PFSK-1 (cell line): ENCODE data around the gene SMYD1.

ENCODE experiments used
- FOXP2 ChIP-seq: optimal IDR thresholded peaks from 2 replicates; pipeline ENCODE3; 2011; ENCODE audit warnings: borderline replicate concordance, control low read depth, inconsistent platforms; ENCODE audit not compliant: insufficient read depth; ENCODE audit errors: extremely low read length, extremely low read depth
- POLR2AphosphoS5 ChIP-seq: IDR thresholded peaks from 2 replicates; pipeline ENCODE4 v1.6.1; 2012; ENCODE audit warnings: low read depth, mild to moderate bottlenecking, control low read depth, low read length, moderate library complexity
- REST ChIP-seq, 2 experiments: IDR thresholded peaks; 2 replicates each; pipeline versions ENCODE4 v1.6.1 to v1.8.0; 2011 to 2012; ENCODE audit warnings: low read depth in 2 of 2, low read length in 2 of 2, control low read depth in 1 of 2, inconsistent platforms in 1 of 2, mild to moderate bottlenecking in 1 of 2, moderate library complexity in 1 of 2; ENCODE audit not compliant: insufficient read depth in 1 of 2
- SIN3A ChIP-seq: IDR thresholded peaks from 2 replicates; pipeline ENCODE4 v1.6.1; 2012; ENCODE audit warnings: mild to moderate bottlenecking, low read length, moderate library complexity, borderline replicate concordance; ENCODE audit not compliant: insufficient read depth
- TAF1 ChIP-seq: IDR thresholded peaks from 2 replicates; pipeline ENCODE4 v1.6.1; 2012; ENCODE audit warnings: low read length, control low read depth, borderline replicate concordance; ENCODE audit not compliant: insufficient read depth

SMYD1 gene

GRCh38 chr2:88092773-88093172 is 25.1 kb downstream of the SMYD1 start:
- TF ChIP-seq TAF1: no peak

GRCh38 chr2:88095022-88095421 is 27.4 kb downstream of the SMYD1 start:
- TF ChIP-seq SIN3A (no peak), FOXP2 (no peak), TAF1 (no peak), POLR2AphosphoS5 (no peak), REST (IDR thresholded peaks at IDR 0.05; ENCODE audit: insufficient read depth in 1 of 2, low read depth in 2 of 2, low read length in 2 of 2) (no peak)

- TF ChIP-seq SIN3A: no peak
- TF ChIP-seq REST (IDR thresholded peaks at IDR 0.05; ENCODE audit: insufficient read depth in 1 of 2, low read depth in 2 of 2, low read length in 2 of 2): no peak
- no peak for TF ChIP-seq POLR2AphosphoS5
- TF ChIP-seq TAF1: no peak
- TF ChIP-seq FOXP2: no peak
Measured at GRCh38 chr2:88096708-88097107, 29.1 kb downstream of the SMYD1 start.

GRCh38 chr2:88097192-88097591 is 29.6 kb downstream of the SMYD1 start:
- TF ChIP-seq SIN3A (no peak), TAF1 (no peak), POLR2AphosphoS5 (no peak), REST (IDR thresholded peaks at IDR 0.05; ENCODE audit: insufficient read depth in 1 of 2, low read depth in 2 of 2, low read length in 2 of 2) (no peak), FOXP2 (no peak)

GRCh38 chr2:88097891-88098557 is 30.4 kb downstream of the SMYD1 start:
- no peak for TF ChIP-seq SIN3A
- no peak for TF ChIP-seq REST (IDR thresholded peaks at IDR 0.05; ENCODE audit: insufficient read depth in 1 of 2, low read depth in 2 of 2, low read length in 2 of 2)
- TF ChIP-seq POLR2AphosphoS5: no peak
- TF ChIP-seq TAF1: no peak
- TF ChIP-seq FOXP2: no peak
